HEK293 (cell line): ENCODE measurements around the gene BTF3.
"Not testable (repeated sequence)": the region's sequence is repeated elsewhere in the genome, so short reads cannot be mapped to it uniquely, and the experiment has no call there.

Source experiments
- CTCF ChIA-PET: fragments of 350-600 bp; formaldehyde crosslinking; extraction: SDS; loops from one replicate; lab custom pipeline; 2021; ENCODE audit warnings: antibody characterized with exemption; lab: Yijun Ruan, JAX
- POLR2A ChIA-PET: fragments of 300-600 bp; formaldehyde crosslinking; extraction: SDS; loops from one replicate; lab custom pipeline; 2020; ENCODE audit warnings: antibody characterized with exemption, inconsistent platforms; lab: Yijun Ruan, JAX
- H3K27ac ChIP-seq: fragments of 200-500 bp; sonication (Bioruptor generic); 2 replicates; pipeline ENCODE4 v1.5.1; 2014; ENCODE audit warnings: low read depth, low read length, control low read depth, inconsistent platforms; ENCODE audit errors: extremely low read depth
- H3K36me3 ChIP-seq, 2 experiments: fragments of 200-500 bp in 1 of 2; sonication (Bioruptor generic) in 1 of 2; 1 replicate in 1 of 2; 2 replicates in 1 of 2; pipeline ENCODE4 v1.5.1; 2014 to 2017; ENCODE audit warnings: inconsistent platforms in 2 of 2, low read length in 2 of 2; ENCODE audit not compliant: control insufficient read depth in 2 of 2, insufficient read depth in 1 of 2
- H3K4me1 ChIP-seq: fragments of 200-500 bp; sonication (Bioruptor generic); 2 replicates; pipeline ENCODE4 v1.5.1; 2014; ENCODE audit warnings: mild to moderate bottlenecking, low read length, inconsistent platforms; ENCODE audit not compliant: control insufficient read depth, insufficient read depth
- H3K4me3 ChIP-seq: 2 replicates; pipeline ENCODE4 v1.5.1; 2011; ENCODE audit warnings: low read depth, mild to moderate bottlenecking, control low read depth, low read length, moderate library complexity
- H3K9me3 ChIP-seq: fragments of 200-500 bp; sonication (Bioruptor generic); 2 replicates; pipeline ENCODE4 v1.5.1; 2014; ENCODE audit warnings: low read depth, low read length, inconsistent platforms; ENCODE audit not compliant: control insufficient read depth, insufficient read depth
- PRDM6 ChIP-seq: fragments of 450-650 bp; formaldehyde crosslinking; IDR thresholded peaks from 2 replicates; pipeline ENCODE4 v1.5.1; 2017; ENCODE audit warnings: missing biosample characterization, missing genetic modification characterization
- YY2 ChIP-seq: fragments of 450-650 bp; formaldehyde crosslinking; IDR thresholded peaks from 2 replicates; pipeline ENCODE4 v1.5.1; 2016; ENCODE audit warnings: missing biosample characterization, missing genetic modification characterization
- ZBTB10 ChIP-seq: fragments of 450-650 bp; formaldehyde crosslinking; IDR thresholded peaks from 2 replicates; pipeline ENCODE4 v1.5.1; 2016; ENCODE audit warnings: missing biosample characterization, missing genetic modification characterization
- ZBTB6 ChIP-seq: fragments of 450-650 bp; formaldehyde crosslinking; IDR thresholded peaks from 2 replicates; pipeline ENCODE4 v1.5.1; 2017; ENCODE audit warnings: missing biosample characterization, missing genetic modification characterization
- ZNF10 ChIP-seq: fragments of 450-650 bp; formaldehyde crosslinking; IDR thresholded peaks from 2 replicates; pipeline ENCODE4 v1.5.1; 2017; ENCODE audit warnings: missing biosample characterization, missing genetic modification characterization
- ZNF121 ChIP-seq: fragments of 450-650 bp; formaldehyde crosslinking; IDR thresholded peaks from 2 replicates; pipeline ENCODE4 v1.5.1; 2016; ENCODE audit warnings: missing biosample characterization, missing genetic modification characterization
- ZNF302 ChIP-seq: fragments of 450-650 bp; formaldehyde crosslinking; IDR thresholded peaks from 2 replicates; pipeline ENCODE4 v1.5.1; 2016; ENCODE audit warnings: missing biosample characterization, missing genetic modification characterization, low read depth
- ZNF677 ChIP-seq: fragments of 450-650 bp; IDR thresholded peaks from 2 replicates; pipeline ENCODE4 v1.5.0; 2018; ENCODE audit warnings: missing biosample characterization, mild to moderate bottlenecking, missing genetic modification characterization, moderate library complexity

Gene BTF3

GRCh38 chr5:73507062-73507461, 8.8 kb downstream of the BTF3 start:
- ChIA-PET CTCF (interaction anchor here (2.9 kb wide), 1 partner anchor 13 kb away, joined by 12 read pairs; no protein-coding TSS in a partner anchor), POLR2A (interaction anchor here (1.7 kb wide), 2 partner anchors 9 to 59 kb away, joined by 4 to 7 read pairs; partner anchors contain the start of genes BTF3 and FOXD1)
- TF ChIP-seq YY2 (tag by site-specific recombination) = no peak
- TF ChIP-seq ZNF10 (tag by site-specific recombination) = no peak
- TF ChIP-seq ZNF302 (tag by site-specific recombination) = no peak
- 0 out of 2 replicates have a peak, but pooled peaks have one; percentile 18 for TF ChIP-seq ZBTB6 (tag by site-specific recombination)

GRCh38 chr5:73508521-73508920, 10.3 kb downstream of the BTF3 start:
- POLR2A ChIA-PET, H3K4me1 ChIP-seq, H3K4me3 ChIP-seq, H3K27ac ChIP-seq, H3K9me3 ChIP-seq: not testable (repeated sequence)
- CTCF ChIA-PET = interaction anchor here (0.5 to 2.9 kb wide), 6 partner anchors 12 to 285 kb away, joined by 3 to 12 read pairs (median 3); no protein-coding TSS in a partner anchor
- peaks cover 25 to 43% of the 10 kb centered on the region in 2 experiments for H3K36me3 ChIP-seq

More at GRCh38 chr5:73507062-73507461, 8.8 kb downstream of the BTF3 start:
- no peak overlapping the region for H3K27ac ChIP-seq
- peaks cover 36 to 57% of the 10 kb centered on the region in 2 experiments for H3K36me3 ChIP-seq
- no peak overlapping the region for H3K4me3 ChIP-seq
- no peaks in the 10 kb centered on the region for H3K9me3 ChIP-seq
- no peaks in the 10 kb centered on the region for H3K4me1 ChIP-seq

GRCh38 chr5:73513996-73514395, 15.8 kb downstream of the BTF3 start:
- H3K9me3 ChIP-seq = no peaks in the 10 kb centered on the region
- H3K4me3 ChIP-seq = no peak overlapping the region
- H3K36me3 ChIP-seq = no peaks in the 10 kb centered on the region
- H3K27ac ChIP-seq = no peak overlapping the region
- H3K4me1 ChIP-seq = no peaks in the 10 kb centered on the region
- ChIA-PET POLR2A (no interaction called here), CTCF (interaction anchor here (0.7 kb wide), 1 partner anchor 58 kb away, joined by 3 read pairs; no protein-coding TSS in a partner anchor)
- TF ChIP-seq ZNF677 (tag by site-specific recombination) (no peak), ZBTB10 (tag by site-specific recombination) (no peak), PRDM6 (tag by site-specific recombination) (no peak)

- CTCF ChIA-PET = interaction anchor here (0.7 kb wide), 1 partner anchor 59 kb away, joined by 3 read pairs; no protein-coding TSS in a partner anchor
- H3K27ac ChIP-seq = no peak overlapping the region
- no peak overlapping the region for H3K4me3 ChIP-seq
- no peaks in the 10 kb centered on the region for H3K36me3 ChIP-seq
- TF ChIP-seq ZNF121 (tag by site-specific recombination) = peak; percentile 82
- TF ChIP-seq PRDM6 (tag by site-specific recombination) = no peak
- TF ChIP-seq, all 188 proteins: peak for 1
- POLR2A ChIA-PET = no interaction called here
- no peaks in the 10 kb centered on the region for H3K4me1 ChIP-seq
- no peaks in the 10 kb centered on the region for H3K9me3 ChIP-seq
Measured at GRCh38 chr5:73514418-73514817, 16.2 kb downstream of the BTF3 start.
